Endodermal cell (in vitro differentiated cells): ENCODE results near the gene KCNK10. TPM values are rescaled to one million over a fixed set of nuclear protein-coding genes. Genes with fewer than 3 reads are reported as not detected.

ENCODE experiments used
- DNase-seq: peaks from one replicate; pipeline ENCODE4 v3.0.0-alpha.2; 2017
- H3K27ac ChIP-seq: 2 replicates; pipeline ENCODE4 v1.5.1; 2013; ENCODE audit warnings: mild to moderate bottlenecking, low read depth, low read length, moderate library complexity
- H3K27me3 ChIP-seq: 2 replicates; pipeline ENCODE4 v1.6.1; 2013; ENCODE audit warnings: mild to moderate bottlenecking, low read length, moderate library complexity; ENCODE audit not compliant: insufficient read depth, control insufficient read depth, poor library complexity, severe bottlenecking
- H3K36me3 ChIP-seq: 2 replicates; pipeline ENCODE4 v1.7.0; 2013; ENCODE audit warnings: mild to moderate bottlenecking, low read length, moderate library complexity; ENCODE audit not compliant: control insufficient read depth, insufficient read depth
- H3K4me1 ChIP-seq: one replicate; pipeline ENCODE4 v1.7.0; 2013; ENCODE audit warnings: low read length; ENCODE audit not compliant: control insufficient read depth, insufficient read depth
- H3K4me3 ChIP-seq: 2 replicates; pipeline ENCODE4 v1.5.1; 2013; ENCODE audit warnings: mild to moderate bottlenecking, low read length, moderate library complexity
- H3K9ac ChIP-seq: 2 replicates; pipeline ENCODE4 v1.6.1; 2013; ENCODE audit warnings: mild to moderate bottlenecking, low read length, moderate library complexity; ENCODE audit not compliant: poor library complexity, severe bottlenecking; ENCODE audit errors: extremely low read depth
- H3K9me3 ChIP-seq: 2 replicates; pipeline ENCODE4 v1.6.1; 2013; ENCODE audit warnings: mild to moderate bottlenecking, low read length, moderate library complexity; ENCODE audit not compliant: control insufficient read depth
- H3K27ac Mint-ChIP-seq: 2 replicates; pipeline ENCODE4 v1.8.0; 2020; ENCODE audit warnings: mixed read lengths
- H3K27me3 Mint-ChIP-seq: 2 replicates; pipeline ENCODE4 v1.8.0; 2021; ENCODE audit warnings: mild to moderate bottlenecking, mixed read lengths; ENCODE audit not compliant: insufficient read depth
- H3K36me3 Mint-ChIP-seq: 2 replicates; pipeline ENCODE4 v1.8.0; 2020; ENCODE audit warnings: low read depth, mixed read lengths
- H3K4me1 Mint-ChIP-seq: 2 replicates; pipeline ENCODE4 v1.8.0; 2020; ENCODE audit warnings: mixed read lengths
- H3K4me3 Mint-ChIP-seq: 2 replicates; pipeline ENCODE4 v1.8.0; 2020; ENCODE audit warnings: mild to moderate bottlenecking, moderate library complexity, mixed read lengths
- H3K9me3 Mint-ChIP-seq: 2 replicates; pipeline ENCODE4 v1.8.0; 2020; ENCODE audit warnings: mild to moderate bottlenecking, mixed read lengths
- CTCF ChIP-seq: fragments of 200-600 bp; sonication (generic); conservative IDR thresholded peaks from 2 replicates; pipeline ENCODE4 v1.5.0; 2021; ENCODE audit warnings: antibody characterized with exemption, mild to moderate bottlenecking
- WGBS, 2 experiments: methylation state at CpG; one replicate each; pipeline versions ENCODE4 v1.1.5 to v1.1.7; 2013; ENCODE audit warnings: missing lambda C conversion rate in 2 of 2, mixed read lengths in 1 of 2; ENCODE audit not compliant: insufficient coverage in 1 of 2, insufficient read length in 1 of 2; 5-methylcytosine and 5-hydroxymethylcytosine counted together
- total RNA-seq, 2 donors: library from RNA; stranded (reverse); fragmentation: NEBNext Ultra II Directional in 1 of 2; extraction: Animal tissue kit (Norgen Biotek cat#: 25700) in 1 of 2; gene quantifications; 2 replicates in 1 of 2; 3 replicates in 1 of 2; pipeline ENCODE4 v1.2.1, GENCODE V29; 2021

The KCNK10 gene
- total RNA-seq, 2 donors from 2014 or later: 0.24 to 1.8 TPM

GRCh38 chr14:88203291-88203690 lies 119.8 kb downstream of the KCNK10 start:
- H3K4me1 ChIP-seq: no peaks in the 10 kb centered on the region
- Mint-ChIP-seq H3K36me3 (no peaks in the 10 kb centered on the region), H3K4me1 (peaks cover 2% of the 10 kb centered on the region), H3K27me3 (peaks cover 5% of the 10 kb centered on the region), H3K9me3 (no peaks in the 10 kb centered on the region), H3K27ac (no peak overlapping the region), H3K4me3 (no peak overlapping the region)
- H3K27me3 ChIP-seq: no peaks in the 10 kb centered on the region
- DNase-seq: no peak
- no peaks in the 10 kb centered on the region for H3K9me3 ChIP-seq
- no peak overlapping the region for H3K27ac ChIP-seq
- H3K36me3 ChIP-seq: no peaks in the 10 kb centered on the region
- 93 to 94% methylated on average over 3 of the region's 3 CpGs for WGBS, 2 experiments
- no peak for TF ChIP-seq CTCF
- H3K4me3 ChIP-seq: no peak overlapping the region
- no peak overlapping the region for H3K9ac ChIP-seq

DNA sequence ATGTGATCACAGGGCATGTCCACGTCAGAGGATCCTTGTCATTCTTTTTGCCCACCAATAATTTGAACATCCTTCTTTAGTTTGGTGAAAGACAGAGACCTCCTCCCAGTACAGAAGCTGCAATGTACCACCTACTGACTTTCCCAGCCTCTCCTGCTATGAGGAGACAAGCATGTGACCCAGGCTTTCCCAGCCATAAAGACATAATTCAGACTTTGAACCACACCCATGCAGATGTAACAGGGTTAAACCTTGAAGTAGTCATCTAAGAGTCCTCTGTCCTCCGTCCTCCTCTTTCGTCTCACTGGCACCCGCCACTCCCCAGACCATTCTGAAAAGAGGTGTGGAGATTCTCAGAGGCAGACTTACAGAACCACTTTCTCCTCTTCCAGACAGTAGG lies 120.8 kb downstream of the KCNK10 start:
- Mint-ChIP-seq H3K9me3 (no peaks in the 10 kb centered on the region), H3K27ac (no peak overlapping the region), H3K27me3 (peaks cover 5% of the 10 kb centered on the region), H3K4me3 (no peak overlapping the region), H3K36me3 (no peaks in the 10 kb centered on the region), H3K4me1 (peaks cover 2% of the 10 kb centered on the region)
- no peak overlapping the region for H3K4me3 ChIP-seq
- H3K27ac ChIP-seq: no peak overlapping the region
- DNase-seq: no peak
- H3K36me3 ChIP-seq: no peaks in the 10 kb centered on the region
- no peaks in the 10 kb centered on the region for H3K9me3 ChIP-seq
- no peak for TF ChIP-seq CTCF
- H3K9ac ChIP-seq: no peak overlapping the region
- H3K27me3 ChIP-seq: no peaks in the 10 kb centered on the region
- no peaks in the 10 kb centered on the region for H3K4me1 ChIP-seq
- 96 to 99% methylated on average over 4 of the region's 4 CpGs for WGBS, 2 experiments

GRCh38 chr14:88201851-88202250 lies 121.2 kb downstream of the KCNK10 start:
- Histone ChIP-seq H3K27me3 (no peaks in the 10 kb centered on the region), H3K9ac (no peak overlapping the region), H3K36me3 (no peaks in the 10 kb centered on the region), H3K9me3 (no peaks in the 10 kb centered on the region), H3K4me3 (no peak overlapping the region), H3K4me1 (no peaks in the 10 kb centered on the region), H3K27ac (no peak overlapping the region)
- no peak for DNase-seq
- no peak overlapping the region for H3K27ac Mint-ChIP-seq
- H3K4me1 Mint-ChIP-seq: peaks cover 2% of the 10 kb centered on the region
- H3K9me3 Mint-ChIP-seq: no peaks in the 10 kb centered on the region
- H3K4me3 Mint-ChIP-seq: no peak overlapping the region
- TF ChIP-seq CTCF: no peak
- peaks cover 5% of the 10 kb centered on the region for H3K27me3 Mint-ChIP-seq
- H3K36me3 Mint-ChIP-seq: no peaks in the 10 kb centered on the region
- 98% methylated on average over 2 of the region's 2 CpGs; no CpG with 5 or more reads in 1 of the 2 experiments for WGBS, 2 experiments
